Type B pancreatic cell (in vitro differentiated cells): ENCODE measurements around the gene MED22. TPM values are rescaled to one million over a fixed set of nuclear protein-coding genes. Genes with fewer than 3 reads are reported as not detected.

ENCODE experiments used
- DNase-seq: peaks from one replicate; pipeline ENCODE4 v3.0.0; 2021; ENCODE audit warnings: mixed read lengths; ENCODE audit not compliant: unreplicated experiment; ENCODE audit errors: extremely low spot score
- H3K27ac Mint-ChIP-seq: 2 replicates; pipeline ENCODE4 v1.8.0; 2021; ENCODE audit warnings: mild to moderate bottlenecking, mixed read lengths
- H3K27me3 Mint-ChIP-seq: 2 replicates; pipeline ENCODE4 v1.8.0; 2021; ENCODE audit warnings: mixed read lengths
- H3K36me3 Mint-ChIP-seq: 2 replicates; pipeline ENCODE4 v1.8.0; 2021; ENCODE audit warnings: mixed read lengths
- H3K4me1 Mint-ChIP-seq: one replicate; pipeline ENCODE4 v1.8.0; 2021; ENCODE audit warnings: mixed read lengths; ENCODE audit not compliant: unreplicated experiment
- H3K4me3 Mint-ChIP-seq: 2 replicates; pipeline ENCODE4 v1.8.0; 2021; ENCODE audit warnings: mild to moderate bottlenecking, mixed read lengths
- H3K9me3 Mint-ChIP-seq: 2 replicates; pipeline ENCODE4 v1.8.0; 2021; ENCODE audit warnings: mixed read lengths
- CTCF ChIP-seq: fragments of 200-600 bp; sonication (generic); conservative IDR thresholded peaks from 2 replicates; pipeline ENCODE4 v1.5.0; 2021; ENCODE audit warnings: antibody characterized with exemption, mild to moderate bottlenecking
- total RNA-seq: library from RNA; stranded (reverse); gene quantifications from 2 replicates; pipeline ENCODE4 v1.2.1, GENCODE V29; 2021; ENCODE audit warnings: low replicate concordance

The MED22 gene
- total RNA-seq, 1 donor from 2014 or later = 38.2 TPM

GRCh38 chr9:133374612-133375115 is 26.7 kb upstream of the MED22 start:
- Mint-ChIP-seq H3K4me3 (peak overlapping the region; percentile 99), H3K9me3 (no peaks in the 10 kb centered on the region), H3K36me3 (peaks cover 15% of the 10 kb centered on the region), H3K27me3 (no peaks in the 10 kb centered on the region), H3K4me1 (peaks cover 37% of the 10 kb centered on the region), H3K27ac (peak overlapping the region; percentile 99)
- DNase-seq = no peak
- TF ChIP-seq CTCF = no peak

- peaks cover 15% of the 10 kb centered on the region for H3K36me3 Mint-ChIP-seq
- H3K27ac Mint-ChIP-seq = peak overlapping the region; percentile 33
- no peak for DNase-seq
- peaks cover 52% of the 10 kb centered on the region for H3K4me1 Mint-ChIP-seq
- no peaks in the 10 kb centered on the region for H3K27me3 Mint-ChIP-seq
- TF ChIP-seq CTCF = no peak
- H3K4me3 Mint-ChIP-seq = peak overlapping the region; percentile 66
- H3K9me3 Mint-ChIP-seq = no peaks in the 10 kb centered on the region
These were observed 24.2 kb upstream of the MED22 start for GRCh38 chr9:133372144-133372543.

GRCh38 chr9:133371261-133371711 is 23.4 kb upstream of the MED22 start:
- Mint-ChIP-seq H3K9me3 (no peaks in the 10 kb centered on the region), H3K4me1 (peaks cover 52% of the 10 kb centered on the region), H3K36me3 (peaks cover 15% of the 10 kb centered on the region), H3K27me3 (no peaks in the 10 kb centered on the region), H3K4me3 (peak overlapping the region; percentile 69), H3K27ac (peak overlapping the region; percentile 84)
- TF ChIP-seq CTCF = no peak
- DNase-seq = no peak

GRCh38 chr9:133370685-133371084 is 22.8 kb upstream of the MED22 start:
- DNase-seq = no peak
- Mint-ChIP-seq H3K4me3 (peak overlapping the region; percentile 73), H3K27ac (peak overlapping the region; percentile 84), H3K36me3 (peaks cover 15% of the 10 kb centered on the region), H3K27me3 (no peaks in the 10 kb centered on the region), H3K4me1 (peaks cover 52% of the 10 kb centered on the region), H3K9me3 (no peaks in the 10 kb centered on the region)
- TF ChIP-seq CTCF = no peak

- H3K27me3 Mint-ChIP-seq = no peaks in the 10 kb centered on the region
- no peak for TF ChIP-seq CTCF
- DNase-seq = no peak
- H3K9me3 Mint-ChIP-seq = no peaks in the 10 kb centered on the region
- H3K4me3 Mint-ChIP-seq = no peak overlapping the region
- H3K27ac Mint-ChIP-seq = peak overlapping the region; percentile 84
- H3K36me3 Mint-ChIP-seq = peaks cover 12% of the 10 kb centered on the region
- peaks cover 50% of the 10 kb centered on the region for H3K4me1 Mint-ChIP-seq
These were observed 22.0 kb upstream of the MED22 start for GRCh38 chr9:133369933-133370332.

GRCh38 chr9:133369422-133369821 is 21.5 kb upstream of the MED22 start:
- H3K9me3 Mint-ChIP-seq = no peaks in the 10 kb centered on the region
- H3K27me3 Mint-ChIP-seq = no peaks in the 10 kb centered on the region
- H3K36me3 Mint-ChIP-seq = peaks cover 11% of the 10 kb centered on the region
- H3K4me3 Mint-ChIP-seq = peak overlapping the region; percentile 14
- DNase-seq = no peak
- H3K4me1 Mint-ChIP-seq = peaks cover 45% of the 10 kb centered on the region
- no peak for TF ChIP-seq CTCF
- peak overlapping the region; percentile 84 for H3K27ac Mint-ChIP-seq
